HepG2 (cell line): ENCODE data around the gene HECTD2. TPM values are rescaled to one million over a fixed set of nuclear protein-coding genes. Genes with fewer than 3 reads are reported as not detected.

ENCODE experiments used
- ATAC-seq: fragments of 200-7000 bp; cut with Tn5 transposase; 3 replicates; pipeline ENCODE4 v1.9.1; 2020; ENCODE audit warnings: mild to moderate bottlenecking, moderate library complexity
- BruUV-seq: library from RNA; stranded (reverse); fragments of 400-500 nt; replicated peaks from 2 replicates; lab custom pipeline; 2021; lab: Mats Ljungman, UMichigan
- CTCF ChIA-PET: fragments of 300-600 bp; formaldehyde crosslinking; extraction: SDS; loops from one replicate; lab custom pipeline; 2021; ENCODE audit warnings: low total read pairs, inconsistent platforms, low intra/inter-chr PET ratio; lab: Yijun Ruan, JAX
- POLR2A ChIA-PET: fragments of 350-600 bp; sonication (Branson Sonifier 250); formaldehyde crosslinking; loops from one replicate; lab custom pipeline; 2020; ENCODE audit warnings: antibody characterized with exemption, inconsistent platforms; lab: Yijun Ruan, JAX
- DNase-seq: peaks from one replicate; pipeline ENCODE4 v3.0.0-alpha.2; 2015; ENCODE audit warnings: low spot score
- FAIRE-seq: peaks from 3 replicates; lab custom pipeline; 2011; peaks lifted over from hg19 to GRCh38; lab: Jason Lieb, UNC
- H2AFZ ChIP-seq: one replicate; pipeline ENCODE4 v1.6.1; 2011; ENCODE audit warnings: low read length, inconsistent platforms
- H3K27ac ChIP-seq: fragments of 300-600 bp; 3 replicates; pipeline ENCODE4 v1.8.0; 2011; ENCODE audit warnings: mixed run types, mild to moderate bottlenecking, mixed read lengths, low read length, inconsistent platforms; ENCODE audit not compliant: insufficient read depth; ENCODE audit errors: extremely low read length
- H3K27me3 ChIP-seq, 2 experiments: fragments of 200-600 bp in 1 of 2; 2 replicates in 1 of 2; 3 replicates in 1 of 2; pipeline versions ENCODE4 v1.6.0 to v1.8.0; 2011; ENCODE audit warnings: low read length in 2 of 2, mild to moderate bottlenecking in 2 of 2, moderate library complexity in 2 of 2, inconsistent platforms in 1 of 2; ENCODE audit not compliant: insufficient read depth in 2 of 2, control insufficient read depth in 1 of 2
- H3K36me3 ChIP-seq, 2 experiments: fragments of 200-600 bp in 1 of 2; replicated peaks in 1 of 2; 2 replicates in 1 of 2; 3 replicates in 1 of 2; pipeline versions ENCODE4 v1.5.1 to v1.8.0; 2011; ENCODE audit warnings: low read length in 2 of 2, inconsistent platforms in 1 of 2; ENCODE audit not compliant: insufficient read depth in 2 of 2, control insufficient read depth in 1 of 2
- H3K4me1 ChIP-seq: 2 replicates; pipeline ENCODE4 v1.5.1; 2012; ENCODE audit warnings: low read length, inconsistent platforms; ENCODE audit not compliant: insufficient read depth
- H3K4me2 ChIP-seq: 2 replicates; pipeline ENCODE4 v1.6.0; 2011; ENCODE audit warnings: low read depth, low read length, inconsistent platforms
- H3K4me3 ChIP-seq, 3 experiments: fragments of 200-600 bp in 1 of 3; sonication (generic), shearing (Covaris generic) in 1 of 3; replicated peaks in 1 of 3; 2 replicates each; pipeline ENCODE4 v1.5.1; 2011 to 2016; ENCODE audit warnings: low read length in 3 of 3, inconsistent platforms in 2 of 3, low read depth in 2 of 3, mild to moderate bottlenecking in 2 of 3, control low read depth in 1 of 3, mixed read lengths in 1 of 3; ENCODE audit not compliant: insufficient read depth in 1 of 3
- H3K79me2 ChIP-seq: one replicate; pipeline ENCODE4 v1.6.1; 2011; ENCODE audit warnings: low read length, inconsistent platforms; ENCODE audit not compliant: insufficient read depth
- H3K9ac ChIP-seq: 2 replicates; pipeline ENCODE4 v1.6.0; 2011; ENCODE audit warnings: mild to moderate bottlenecking, low read depth, low read length, inconsistent platforms; ENCODE audit not compliant: insufficient read depth
- H3K9me3 ChIP-seq: 2 replicates; pipeline ENCODE4 v1.5.1; 2012; ENCODE audit warnings: mild to moderate bottlenecking, low read length
- H4K20me1 ChIP-seq: 2 replicates; pipeline ENCODE4 v1.6.0; 2011; ENCODE audit warnings: inconsistent platforms, mild to moderate bottlenecking, low read length, moderate library complexity; ENCODE audit not compliant: insufficient read depth
- ADNP ChIP-seq: sonication (generic); formaldehyde crosslinking; IDR thresholded peaks from 2 replicates; pipeline ENCODE4 v1.4.0; 2020; ENCODE audit warnings: missing genetic modification reagents
- ARNTL ChIP-seq: sonication (generic); formaldehyde crosslinking; IDR thresholded peaks from 2 replicates; pipeline ENCODE4 v1.4.0; 2020; ENCODE audit warnings: mild to moderate bottlenecking, missing genetic modification reagents
- DR1 ChIP-seq: sonication (generic); formaldehyde crosslinking; IDR thresholded peaks from 2 replicates; pipeline ENCODE4 v1.8.0; 2021; ENCODE audit warnings: mild to moderate bottlenecking, missing genetic modification reagents, inconsistent platforms
- FOSL2 ChIP-seq: sonication (generic); formaldehyde crosslinking; IDR thresholded peaks from 2 replicates; pipeline ENCODE4 v1.4.0; 2020; ENCODE audit warnings: missing genetic modification reagents
- FOXJ3 ChIP-seq: sonication (generic); formaldehyde crosslinking; IDR thresholded peaks from 2 replicates; pipeline ENCODE4 v1.4.0; 2020; ENCODE audit warnings: missing genetic modification reagents, mild to moderate bottlenecking, borderline replicate concordance
- HNF1B ChIP-seq: sonication (generic); formaldehyde crosslinking; IDR thresholded peaks from 2 replicates; pipeline ENCODE4 v1.5.1; 2020; ENCODE audit warnings: mild to moderate bottlenecking, moderate library complexity, missing genetic modification reagents
- KDM2A ChIP-seq: sonication (generic); formaldehyde crosslinking; IDR thresholded peaks from 2 replicates; pipeline ENCODE4 v1.4.0; 2020; ENCODE audit warnings: low read depth, missing genetic modification reagents, borderline replicate concordance
- MXI1 ChIP-seq: IDR thresholded peaks from 3 replicates; pipeline ENCODE4 v1.6.1; 2012; ENCODE audit warnings: low read depth, low read length, inconsistent platforms, borderline replicate concordance
- NCOA1 ChIP-seq: sonication (generic); formaldehyde crosslinking; IDR thresholded peaks from 2 replicates; pipeline ENCODE4 v1.9.0; 2021; ENCODE audit warnings: missing genetic modification reagents
- TCF7L2 ChIP-seq: IDR thresholded peaks from 2 replicates; pipeline ENCODE4 v1.6.1; 2011; ENCODE audit warnings: mild to moderate bottlenecking, low read depth, low read length, moderate library complexity
- ZMAT3 ChIP-seq: sonication (generic); formaldehyde crosslinking; conservative IDR thresholded peaks from 2 replicates; pipeline ENCODE4 v1.7.0; 2021; ENCODE audit warnings: missing genetic modification reagents
- ZNF333 ChIP-seq: sonication (generic); formaldehyde crosslinking; IDR thresholded peaks from 2 replicates; pipeline ENCODE4 v1.4.0; 2020; ENCODE audit warnings: mild to moderate bottlenecking, missing genetic modification reagents, borderline replicate concordance
- ZNF503 ChIP-seq: sonication (generic); formaldehyde crosslinking; IDR thresholded peaks from 2 replicates; pipeline ENCODE4 v1.4.0; 2020; ENCODE audit warnings: missing genetic modification reagents
- ZNF597 ChIP-seq: sonication (generic); formaldehyde crosslinking; IDR thresholded peaks from 2 replicates; pipeline ENCODE4 v1.5.0; 2020; ENCODE audit warnings: missing genetic modification reagents
- ZNF646 ChIP-seq: sonication (generic); formaldehyde crosslinking; IDR thresholded peaks from 2 replicates; pipeline ENCODE4 v1.9.0; 2021; ENCODE audit warnings: mild to moderate bottlenecking, missing genetic modification reagents
- WGBS: methylation state at CpG from one replicate; pipeline ENCODE4 v1.1.6; 2017; ENCODE audit warnings: low lambda C conversion rate; 5-methylcytosine and 5-hydroxymethylcytosine counted together
- in situ Hi-C: cut with HindIII; loops from 2 replicates; pipeline ENCODE4 v1.10.0; 2017; ENCODE audit warnings: low pct_unique_long_range_greater_than_20kb; ENCODE audit not compliant: extremely low pct_ligation_motif_present
- intact Hi-C: fragments of 100-400 bp; cut with micrococcal nuclease; formaldehyde crosslinking; loops from one replicate; pipeline ENCODE4 v1.10.0; 2022; ENCODE audit not compliant: unreplicated experiment
- polyA plus RNA-seq, 8 experiments: library from polyadenylated mRNA; depleted of rRNA in 3 of 8; stranded (reverse) in 7 of 8; unstranded in 1 of 8; fragments of >200 nt; fragmentation: Illumina TruSeq in 4 of 8; extraction: Trizol in 4 of 8; gene quantifications; 2 replicates each; pipeline versions ENCODE4 v1.2.1 to v1.2.3, GENCODE V29; 2011 to 2016; ENCODE audit warnings: low read depth in 4 of 8, missing spikeins in 1 of 8, mixed read lengths in 1 of 8; ENCODE audit not compliant: insufficient read depth in 1 of 8
- total RNA-seq, 5 experiments: library from RNA; depleted of rRNA; stranded (reverse); fragments of >200 nt; fragmentation: Illumina TruSeq; extraction: Trizol; gene quantifications; 2 replicates each; pipeline ENCODE4 v1.2.3, GENCODE V29; 2016; ENCODE audit warnings: low read depth in 1 of 5

The HECTD2 gene
- total and polyA plus RNA-seq, 2 of the 13 experiments (the other 11 are each of a cell fraction or from before 2014, with no cell fraction given), result 3.2 to 5.2 TPM

GRCh38 chr10:91545838-91546237 lies 135.7 kb downstream of the HECTD2 start:
- Histone ChIP-seq H3K27me3 (no peaks in the 10 kb centered on the region; a peak in 3 of 5 replicates), H2AFZ (no peak overlapping the region), H3K9ac (no peak overlapping the region), H4K20me1 (no peaks in the 10 kb centered on the region), H3K79me2 (no peaks in the 10 kb centered on the region), H3K4me3 (no peak overlapping the region), H3K4me2 (no peak overlapping the region), H3K4me1 (no peaks in the 10 kb centered on the region), H3K9me3 (no peaks in the 10 kb centered on the region), H3K27ac (no peak overlapping the region), H3K36me3 (no peaks in the 10 kb centered on the region)
- no peak for DNase-seq
- intact Hi-C loops (no loop called here), in situ Hi-C loops (no loop called here)
- no peak for FAIRE-seq
- no peak for ATAC-seq
- CTCF ChIA-PET, result no interaction called here
- 3% methylated on average over 3 of the region's 3 CpGs for WGBS
- no TSS peak for BruUV-seq
- POLR2A ChIA-PET, result no interaction called here
- TF ChIP-seq ARNTL (CRISPR knock-in tag) (no peak), ZMAT3 (CRISPR knock-in tag) (no peak), MXI1 (no peak), DR1 (CRISPR knock-in tag) (no peak), KDM2A (no peak), HNF1B (CRISPR knock-in tag) (no peak), ADNP (CRISPR knock-in tag) (no peak), NCOA1 (no peak), TCF7L2 (no peak), ZNF597 (no peak), ZNF646 (CRISPR knock-in tag) (no peak), FOSL2 (no peak), ZNF503 (no peak), FOXJ3 (no peak), ZNF333 (no peak)
